Hepatocyte (in vitro differentiated cells): ENCODE results near the gene BIVM. TPM values are rescaled to one million over a fixed set of nuclear protein-coding genes. Genes with fewer than 3 reads are reported as not detected.

Source experiments
- DNase-seq: peaks from one replicate; pipeline ENCODE4 v3.0.0-alpha.2; 2016; ENCODE audit warnings: low spot score
- H2AFZ ChIP-seq: fragments of 200-600 bp; sonication (generic); 2 replicates; pipeline ENCODE4 v1.6.0; 2016; ENCODE audit warnings: antibody characterized with exemption, mild to moderate bottlenecking
- H3K27ac ChIP-seq: fragments of 200-600 bp; sonication (generic); 2 replicates; pipeline ENCODE4 v1.5.1; 2016; ENCODE audit warnings: mild to moderate bottlenecking
- H3K27me3 ChIP-seq: fragments of 200-600 bp; sonication (generic); 2 replicates; pipeline ENCODE4 v1.6.1; 2016
- H3K36me3 ChIP-seq: fragments of 200-600 bp; sonication (generic); replicated peaks from 2 replicates; pipeline ENCODE4 v1.5.1; 2016; ENCODE audit warnings: low read depth; ENCODE audit not compliant: insufficient read depth
- H3K4me1 ChIP-seq: fragments of 200-600 bp; sonication (generic); 2 replicates; pipeline ENCODE4 v1.5.1; 2016; ENCODE audit warnings: mild to moderate bottlenecking, moderate library complexity; ENCODE audit not compliant: insufficient read depth
- H3K4me2 ChIP-seq: fragments of 200-600 bp; sonication (generic); 2 replicates; pipeline ENCODE4 v1.6.0; 2016
- H3K4me3 ChIP-seq: fragments of 200-600 bp; sonication (generic); 2 replicates; pipeline ENCODE4 v1.5.1; 2016; ENCODE audit warnings: mild to moderate bottlenecking
- H3K79me2 ChIP-seq: fragments of 200-600 bp; sonication (generic); 2 replicates; pipeline ENCODE4 v1.6.0; 2017; ENCODE audit warnings: mild to moderate bottlenecking
- H3K9me2 ChIP-seq: fragments of 200-600 bp; sonication (generic); replicated peaks from 2 replicates; pipeline ENCODE4 v1.6.0; 2017; ENCODE audit warnings: mild to moderate bottlenecking; ENCODE audit not compliant: insufficient read depth
- H3K9me3 ChIP-seq: fragments of 200-600 bp; sonication (generic); 2 replicates; pipeline ENCODE4 v1.5.1; 2016; ENCODE audit warnings: low read depth, mild to moderate bottlenecking
- H4K20me1 ChIP-seq: fragments of 200-600 bp; sonication (generic); 2 replicates; pipeline ENCODE4 v1.6.0; 2016; ENCODE audit warnings: mild to moderate bottlenecking; ENCODE audit not compliant: insufficient read depth, poor library complexity, severe bottlenecking
- CTCF ChIP-seq: fragments of 200-600 bp; sonication (generic); IDR thresholded peaks from 2 replicates; pipeline ENCODE4 v1.5.1; 2016; ENCODE audit warnings: antibody characterized with exemption, mild to moderate bottlenecking; ENCODE audit not compliant: poor library complexity
- EZH2 ChIP-seq: fragments of 200-600 bp; sonication (generic); IDR thresholded peaks from 2 replicates; pipeline ENCODE4 v1.6.1; 2016; ENCODE audit warnings: antibody characterized with exemption, mild to moderate bottlenecking, borderline replicate concordance
- EZH2phosphoT487 ChIP-seq: fragments of 200-600 bp; sonication (generic); IDR thresholded peaks from one replicate; pipeline ENCODE4 v1.6.1; 2018; ENCODE audit warnings: antibody characterized with exemption, mild to moderate bottlenecking, low read depth, moderate library complexity; ENCODE audit not compliant: unreplicated experiment, severe bottlenecking
- WGBS: methylation state at CpG from one replicate; pipeline ENCODE4 v1.1.6; 2016; ENCODE audit warnings: low lambda C conversion rate; ENCODE audit errors: missing lambda C conversion rate; 5-methylcytosine and 5-hydroxymethylcytosine counted together
- polyA plus RNA-seq: library from polyadenylated mRNA; unstranded; fragments of >200 nt; fragmentation: Nextera tagmentation; extraction: Ambion mirVana; gene quantifications from 2 replicates; pipeline ENCODE4 v1.2.1, GENCODE V29; 2016
- total RNA-seq: library from RNA; depleted of rRNA; stranded (reverse); fragments of >200 nt; gene quantifications from 2 replicates; pipeline ENCODE4 v1.2.3, GENCODE V29; 2014

The BIVM gene
- total and polyA plus RNA-seq, 2 experiments from 2014 or later = 10.7 to 33.5 TPM

GRCh38 chr13:102846261-102847015, 47.5 kb downstream of the BIVM start:
- Histone ChIP-seq H3K27ac (peak overlapping the region; percentile 97), H3K9me3 (no peaks in the 10 kb centered on the region), H3K79me2 (peaks cover 45% of the 10 kb centered on the region), H3K4me3 (peak overlapping the region; percentile 75), H2AFZ (peak overlapping the region; percentile 66), H3K4me1 (no peaks in the 10 kb centered on the region), H3K36me3 (no peaks in the 10 kb centered on the region), H4K20me1 (peaks cover 8% of the 10 kb centered on the region), H3K9me2 (no peaks in the 10 kb centered on the region), H3K4me2 (peak overlapping the region; percentile 84), H3K27me3 (no peaks in the 10 kb centered on the region)
- DNase-seq = peak; percentile 55
- 3% methylated on average over 28 of the region's 31 CpGs for WGBS
- TF ChIP-seq EZH2phosphoT487 (no peak), EZH2 (no peak), CTCF (no peak)

GRCh38 chr13:102847272-102848234, 48.6 kb downstream of the BIVM start:
- peaks cover 8% of the 10 kb centered on the region for H4K20me1 ChIP-seq
- H3K4me3 ChIP-seq = peak overlapping the region; percentile 75
- WGBS = 33% methylated on average over 12 of the region's 12 CpGs
- H3K27ac ChIP-seq = peak overlapping the region; percentile 97
- H3K9me3 ChIP-seq = no peaks in the 10 kb centered on the region
- no peaks in the 10 kb centered on the region for H3K36me3 ChIP-seq
- peak overlapping the region; percentile 66 for H2AFZ ChIP-seq
- no peaks in the 10 kb centered on the region for H3K4me1 ChIP-seq
- no peaks in the 10 kb centered on the region for H3K27me3 ChIP-seq
- DNase-seq = peak; percentile 40
- H3K4me2 ChIP-seq = peak overlapping the region; percentile 84
- H3K9me2 ChIP-seq = no peaks in the 10 kb centered on the region
- peaks cover 50% of the 10 kb centered on the region for H3K79me2 ChIP-seq
- TF ChIP-seq EZH2phosphoT487 = no peak
- TF ChIP-seq CTCF = peak; percentile 85

GRCh38 chr13:102848956-102849355, 50.0 kb downstream of the BIVM start:
- Histone ChIP-seq H4K20me1 (peaks cover 8% of the 10 kb centered on the region), H3K36me3 (no peaks in the 10 kb centered on the region), H2AFZ (no peak overlapping the region), H3K4me1 (no peaks in the 10 kb centered on the region), H3K4me2 (no peak overlapping the region), H3K27ac (no peak overlapping the region), H3K79me2 (peaks cover 50% of the 10 kb centered on the region), H3K27me3 (no peaks in the 10 kb centered on the region), H3K9me3 (no peaks in the 10 kb centered on the region), H3K9me2 (no peaks in the 10 kb centered on the region), H3K4me3 (no peak overlapping the region)
- WGBS = 96% methylated on average over 6 of the region's 6 CpGs
- DNase-seq = no peak
- TF ChIP-seq EZH2 (no peak), CTCF (no peak), EZH2phosphoT487 (no peak)
